ENCODE measurements around the gene SPTLC2.
"Not testable (repeated sequence)": the region's sequence is repeated elsewhere in the genome, so short reads cannot be mapped to it uniquely, and the experiment has no call there.

Gene SPTLC2

DNA sequence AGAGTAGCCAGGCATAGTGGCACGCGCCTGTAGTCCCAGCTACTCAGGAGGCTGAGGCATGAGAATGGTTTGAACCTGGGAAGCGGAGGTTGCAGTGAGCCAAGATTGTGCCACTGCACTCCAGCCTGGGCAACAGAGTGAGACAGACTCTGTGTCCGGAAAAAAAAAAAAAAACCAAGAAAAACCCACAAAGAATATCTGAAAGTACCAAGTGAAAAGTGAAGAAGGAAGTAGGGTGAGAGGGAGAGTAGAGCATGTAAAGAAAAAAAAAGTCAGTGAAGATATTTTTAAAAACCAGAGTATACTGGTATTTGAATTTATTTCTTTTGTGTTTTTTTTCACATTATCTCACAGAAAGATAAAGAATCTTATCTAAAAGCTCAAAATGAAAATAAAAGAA is 74.5 kb downstream of the SPTLC2 start:
- Histone ChIP-seq H3F3A (ENCODE audit: low read depth) (no peaks in the 10 kb centered on the region), H2AFZ (ENCODE audit: low read length) (no peak overlapping the region), H3K9ac (ENCODE audit: low read depth, low read length, poor library complexity, severe bottlenecking) (no peak overlapping the region), H3K79me2 (ENCODE audit: insufficient read depth, low read length) (no peaks in the 10 kb centered on the region), H3K4me3 (ENCODE audit: low read length, poor library complexity, severe bottlenecking) (no peak overlapping the region), H3K9me3 (ENCODE audit: insufficient read depth, low read depth, low read length) (no peaks in the 10 kb centered on the region), H3K36me3 (ENCODE audit: insufficient read depth, low read length) (peaks cover 6% of the 10 kb centered on the region; the same call in 1 of the 2 replicates), H3K9me2 (replicated peaks; ENCODE audit: low read depth, low read length) (no peaks in the 10 kb centered on the region), H3K4me2 (ENCODE audit: low read depth, low read length, poor library complexity, severe bottlenecking) (no peak overlapping the region), H3K27me3 (ENCODE audit: insufficient read depth, low read length, poor library complexity, severe bottlenecking) (no peaks in the 10 kb centered on the region), H4K20me1 (ENCODE audit: insufficient read depth, low read length, poor library complexity, severe bottlenecking) (no peaks in the 10 kb centered on the region), H3K4me1 (ENCODE audit: insufficient read depth, low read length, poor library complexity, severe bottlenecking) (no peaks in the 10 kb centered on the region)
- TF ChIP-seq, protein P1, sequence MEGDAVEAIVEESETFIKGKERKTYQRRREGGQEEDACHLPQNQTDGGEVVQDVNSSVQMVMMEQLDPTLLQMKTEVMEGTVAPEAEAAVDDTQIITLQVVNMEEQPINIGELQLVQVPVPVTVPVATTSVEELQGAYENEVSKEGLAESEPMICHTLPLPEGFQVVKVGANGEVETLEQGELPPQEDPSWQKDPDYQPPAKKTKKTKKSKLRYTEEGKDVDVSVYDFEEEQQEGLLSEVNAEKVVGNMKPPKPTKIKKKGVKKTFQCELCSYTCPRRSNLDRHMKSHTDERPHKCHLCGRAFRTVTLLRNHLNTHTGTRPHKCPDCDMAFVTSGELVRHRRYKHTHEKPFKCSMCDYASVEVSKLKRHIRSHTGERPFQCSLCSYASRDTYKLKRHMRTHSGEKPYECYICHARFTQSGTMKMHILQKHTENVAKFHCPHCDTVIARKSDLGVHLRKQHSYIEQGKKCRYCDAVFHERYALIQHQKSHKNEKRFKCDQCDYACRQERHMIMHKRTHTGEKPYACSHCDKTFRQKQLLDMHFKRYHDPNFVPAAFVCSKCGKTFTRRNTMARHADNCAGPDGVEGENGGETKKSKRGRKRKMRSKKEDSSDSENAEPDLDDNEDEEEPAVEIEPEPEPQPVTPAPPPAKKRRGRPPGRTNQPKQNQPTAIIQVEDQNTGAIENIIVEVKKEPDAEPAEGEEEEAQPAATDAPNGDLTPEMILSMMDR (conservative IDR thresholded peaks at IDR 0.05; ENCODE audit: low read length) = no peak

DNA sequence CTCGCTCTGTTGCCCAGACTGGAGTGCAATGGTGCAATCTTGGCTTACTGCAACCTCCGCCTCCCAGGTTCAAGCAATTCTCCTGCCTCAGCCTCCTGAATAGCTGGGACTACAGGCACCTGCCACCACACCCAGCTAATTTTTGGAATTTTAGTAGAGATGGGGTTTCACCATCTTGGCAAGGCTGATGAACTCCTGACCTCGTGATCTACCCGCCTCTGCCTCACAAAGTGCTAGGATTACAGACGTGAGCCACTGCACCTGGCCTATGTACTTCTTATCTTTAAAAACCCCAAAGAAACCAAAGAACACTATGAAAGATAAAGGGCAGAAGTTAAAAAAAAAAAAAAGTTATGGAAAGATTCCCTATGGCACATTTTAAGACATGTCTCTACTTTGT is 79.5 kb downstream of the SPTLC2 start:
- H4K20me1 ChIP-seq (ENCODE audit: insufficient read depth, low read length, poor library complexity, severe bottlenecking); H2AFZ ChIP-seq (ENCODE audit: low read length); H3K4me1 ChIP-seq (ENCODE audit: insufficient read depth, low read length, poor library complexity, severe bottlenecking); H3K4me2 ChIP-seq (ENCODE audit: low read depth, low read length, poor library complexity, severe bottlenecking); H3K9me2 ChIP-seq (replicated peaks; ENCODE audit: low read depth, low read length); H3K9ac ChIP-seq (ENCODE audit: low read depth, low read length, poor library complexity, severe bottlenecking); H3K79me2 ChIP-seq (ENCODE audit: insufficient read depth, low read length); H3K9me3 ChIP-seq (ENCODE audit: insufficient read depth, low read depth, low read length); H3K4me3 ChIP-seq (ENCODE audit: low read length, poor library complexity, severe bottlenecking); H3K36me3 ChIP-seq (ENCODE audit: insufficient read depth, low read length); H3F3A ChIP-seq (ENCODE audit: low read depth); H3K27me3 ChIP-seq (ENCODE audit: insufficient read depth, low read length, poor library complexity, severe bottlenecking): not testable (repeated sequence)

GRCh38 chr14:77531071-77531470 is 85.4 kb downstream of the SPTLC2 start:
- no peaks in the 10 kb centered on the region for H3K79me2 ChIP-seq (ENCODE audit: insufficient read depth, low read length)

DNA sequence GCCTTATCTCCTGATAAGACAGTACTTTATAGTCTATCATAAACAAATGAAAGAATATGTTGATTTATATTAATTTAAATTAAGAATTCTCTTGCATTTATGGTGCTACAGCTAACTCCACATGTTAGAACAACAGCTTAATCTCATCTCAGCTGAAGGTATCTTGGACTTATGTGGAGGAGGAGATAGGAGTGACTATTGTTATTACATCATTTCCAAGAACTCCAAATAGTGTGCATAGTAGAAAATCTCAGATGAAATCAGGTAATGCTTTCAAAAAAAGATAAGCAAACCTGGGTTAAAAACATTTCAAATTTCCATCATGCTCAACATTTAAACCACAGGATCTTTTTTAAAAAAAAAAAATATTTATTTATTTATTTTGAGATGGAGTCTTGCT is 86.5 kb downstream of the SPTLC2 start:
- no peak overlapping the region for H3K9ac ChIP-seq (ENCODE audit: low read depth, low read length, poor library complexity, severe bottlenecking)
- H3K4me1 ChIP-seq (ENCODE audit: insufficient read depth, low read length, poor library complexity, severe bottlenecking) = no peaks in the 10 kb centered on the region
- no peaks in the 10 kb centered on the region for H4K20me1 ChIP-seq (ENCODE audit: insufficient read depth, low read length, poor library complexity, severe bottlenecking)
- H2AFZ ChIP-seq (ENCODE audit: low read length) = no peak overlapping the region
- H3K9me2 ChIP-seq (replicated peaks; ENCODE audit: low read depth, low read length) = no peaks in the 10 kb centered on the region
- H3K79me2 ChIP-seq (ENCODE audit: insufficient read depth, low read length) = no peaks in the 10 kb centered on the region
- H3K4me3 ChIP-seq (ENCODE audit: low read length, poor library complexity, severe bottlenecking) = no peak overlapping the region
- H3K36me3 ChIP-seq (ENCODE audit: insufficient read depth, low read length) = peaks cover 4% of the 10 kb centered on the region; the same call in 1 of the 2 replicates
- H3K27me3 ChIP-seq (ENCODE audit: insufficient read depth, low read length, poor library complexity, severe bottlenecking) = no peaks in the 10 kb centered on the region
- H3K9me3 ChIP-seq (ENCODE audit: insufficient read depth, low read depth, low read length) = no peaks in the 10 kb centered on the region
- no peaks in the 10 kb centered on the region for H3F3A ChIP-seq (ENCODE audit: low read depth)
- H3K4me2 ChIP-seq (ENCODE audit: low read depth, low read length, poor library complexity, severe bottlenecking) = no peak overlapping the region
- TF ChIP-seq, protein P1 (conservative IDR thresholded peaks at IDR 0.05; ENCODE audit: low read length) = no peak
- TF ChIP-seq EZH2phosphoT487 (IDR thresholded peaks at IDR 0.05; ENCODE audit: borderline replicate concordance) = no peak

More at GRCh38 chr14:77531071-77531470, 85.4 kb downstream of the SPTLC2 start:
- Histone ChIP-seq H3K9me2 (replicated peaks; ENCODE audit: low read depth, low read length) (no peaks in the 10 kb centered on the region), H3K9me3 (ENCODE audit: insufficient read depth, low read depth, low read length) (no peaks in the 10 kb centered on the region), H3K36me3 (ENCODE audit: insufficient read depth, low read length) (peaks cover 4% of the 10 kb centered on the region; the same call in 1 of the 2 replicates), H3K27me3 (ENCODE audit: insufficient read depth, low read length, poor library complexity, severe bottlenecking) (no peaks in the 10 kb centered on the region), H2AFZ (ENCODE audit: low read length) (no peak overlapping the region), H3K4me1 (ENCODE audit: insufficient read depth, low read length, poor library complexity, severe bottlenecking) (no peaks in the 10 kb centered on the region), H3K4me3 (ENCODE audit: low read length, poor library complexity, severe bottlenecking) (no peak overlapping the region), H3K4me2 (ENCODE audit: low read depth, low read length, poor library complexity, severe bottlenecking) (no peak overlapping the region), H4K20me1 (ENCODE audit: insufficient read depth, low read length, poor library complexity, severe bottlenecking) (no peaks in the 10 kb centered on the region), H3F3A (ENCODE audit: low read depth) (no peaks in the 10 kb centered on the region), H3K9ac (ENCODE audit: low read depth, low read length, poor library complexity, severe bottlenecking) (no peak overlapping the region)
- no peak for TF ChIP-seq EZH2phosphoT487 (IDR thresholded peaks at IDR 0.05; ENCODE audit: borderline replicate concordance)
- TF ChIP-seq, protein P1 (conservative IDR thresholded peaks at IDR 0.05; ENCODE audit: low read length) = no peak
